GM19193 (cell line): ENCODE data around the gene ROCK2.

Experiments
- POLR2A ChIP-seq: IDR thresholded peaks from 4 replicates; pipeline ENCODE4 v1.6.1; 2011; ENCODE audit not compliant: insufficient read depth, insufficient read length; ENCODE audit errors: extremely low read depth

The ROCK2 gene

GRCh38 chr2:11336189-11336588 is 8.2 kb downstream of the ROCK2 start:
- TF ChIP-seq POLR2A: no peak

GRCh38 chr2:11333427-11334183 is 10.8 kb downstream of the ROCK2 start:
- TF ChIP-seq POLR2A: no peak

- TF ChIP-seq POLR2A: no peak
Observed at GRCh38 chr2:11332596-11332995, 11.8 kb downstream of the ROCK2 start.

DNA sequence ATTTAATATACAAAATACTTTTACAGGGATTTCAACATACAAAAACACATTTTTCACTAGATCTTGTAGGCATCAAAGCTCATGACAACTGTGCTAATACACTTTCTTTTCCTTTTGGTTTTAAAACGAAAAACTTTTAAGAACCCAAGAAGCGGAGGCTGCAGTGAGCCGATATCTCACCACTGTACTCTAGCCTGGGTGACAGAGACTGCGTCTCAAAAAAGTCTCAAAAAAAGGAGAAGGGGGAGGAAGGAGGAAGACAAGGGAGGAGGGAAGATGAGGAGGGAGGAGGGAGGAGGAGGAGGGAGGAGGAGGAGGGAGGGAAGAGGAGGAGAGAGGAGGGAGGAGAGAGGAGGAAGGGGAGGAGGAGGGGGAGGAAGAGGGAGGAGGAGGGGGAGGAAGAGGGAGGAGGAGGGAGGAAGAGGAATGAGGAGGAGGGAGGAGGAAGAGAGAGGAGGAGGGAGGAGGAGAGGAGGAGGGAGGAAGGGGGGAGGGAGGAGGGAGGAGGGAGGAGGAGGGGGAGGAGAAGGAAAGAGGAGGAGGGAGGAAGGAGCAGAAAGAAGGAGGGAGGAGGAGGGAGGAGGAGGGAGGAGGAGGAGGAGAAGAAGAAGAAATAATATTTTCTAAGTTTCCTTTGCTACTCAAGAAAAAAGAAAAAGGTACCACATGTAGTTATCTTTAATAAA is 13.8 kb downstream of the ROCK2 start:
- no peak for TF ChIP-seq POLR2A

DNA sequence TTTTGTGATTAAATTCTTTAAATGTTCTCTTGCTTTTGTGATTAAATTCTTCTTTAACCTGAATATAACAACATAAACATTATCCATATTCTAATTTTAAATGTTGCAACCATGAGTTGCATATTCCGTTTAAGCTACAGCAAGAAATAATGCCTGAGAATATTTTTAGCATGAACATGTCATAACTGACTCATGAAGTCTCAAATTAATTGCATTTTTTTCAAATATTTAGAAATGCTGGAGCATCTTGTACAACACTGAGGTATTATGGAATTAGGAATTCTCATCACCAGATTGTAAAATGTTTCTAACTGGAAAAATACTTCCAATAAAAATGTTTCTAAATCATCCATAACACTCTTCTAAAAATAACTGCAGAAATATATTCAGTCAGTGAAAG is 14.7 kb downstream of the ROCK2 start:
- no peak for TF ChIP-seq POLR2A

DNA sequence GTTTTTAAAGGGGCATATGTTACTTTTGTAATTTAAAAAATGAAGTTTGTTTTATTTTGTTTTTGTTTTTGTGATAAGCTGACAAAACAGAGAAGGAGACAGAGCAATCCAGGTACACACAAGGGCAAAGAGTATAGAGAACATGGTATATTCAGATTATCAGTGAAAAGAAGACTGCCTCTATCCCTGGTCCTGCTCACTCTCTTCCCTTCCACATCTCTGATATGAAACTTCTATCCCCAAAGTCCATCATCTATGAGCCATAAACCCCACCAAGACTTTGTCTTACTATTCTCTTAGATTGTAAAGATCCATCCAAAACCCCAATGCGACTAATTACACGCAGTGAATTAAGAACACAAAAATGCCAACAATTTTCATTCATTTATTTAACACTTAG is 16.6 kb downstream of the ROCK2 start:
- TF ChIP-seq POLR2A: no peak

GRCh38 chr2:11326677-11327211 is 17.7 kb downstream of the ROCK2 start:
- no peak for TF ChIP-seq POLR2A

DNA sequence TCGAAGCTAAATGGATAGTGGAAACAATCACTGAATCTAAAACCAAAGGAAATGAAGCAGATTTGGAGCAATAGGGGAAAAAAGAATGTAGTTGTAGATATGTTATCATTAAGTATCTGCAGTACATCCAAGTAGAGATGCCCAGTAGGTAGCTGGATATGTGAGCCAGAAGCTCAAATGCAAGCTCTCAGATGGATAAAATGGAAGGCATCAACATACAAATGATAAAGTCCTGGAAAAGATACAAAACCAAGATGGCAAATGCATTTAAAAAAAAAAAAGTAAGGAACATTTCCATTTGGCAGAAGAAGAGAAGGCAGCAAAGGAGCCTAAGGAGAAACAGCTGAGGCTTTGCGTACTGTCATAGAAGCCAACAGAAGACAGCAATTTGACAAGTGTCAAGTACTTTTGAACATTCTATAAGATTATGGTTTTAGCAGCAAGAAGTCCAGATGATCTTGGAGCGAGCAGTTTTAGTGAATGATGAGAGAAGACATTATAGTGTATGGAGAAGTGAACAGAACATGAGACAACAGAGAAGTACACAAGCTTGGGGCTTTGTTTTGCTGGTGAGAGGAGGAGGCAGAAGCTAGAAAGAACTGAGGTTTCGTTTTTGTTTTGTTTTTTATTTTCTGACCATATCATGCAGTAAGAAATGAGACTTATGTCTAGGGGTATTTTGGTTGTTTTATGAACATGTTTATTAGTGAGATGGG is 18.3 kb downstream of the ROCK2 start:
- TF ChIP-seq POLR2A: no peak

- no peak for TF ChIP-seq POLR2A
Observed at GRCh38 chr2:11321847-11322246, 22.6 kb downstream of the ROCK2 start.

DNA sequence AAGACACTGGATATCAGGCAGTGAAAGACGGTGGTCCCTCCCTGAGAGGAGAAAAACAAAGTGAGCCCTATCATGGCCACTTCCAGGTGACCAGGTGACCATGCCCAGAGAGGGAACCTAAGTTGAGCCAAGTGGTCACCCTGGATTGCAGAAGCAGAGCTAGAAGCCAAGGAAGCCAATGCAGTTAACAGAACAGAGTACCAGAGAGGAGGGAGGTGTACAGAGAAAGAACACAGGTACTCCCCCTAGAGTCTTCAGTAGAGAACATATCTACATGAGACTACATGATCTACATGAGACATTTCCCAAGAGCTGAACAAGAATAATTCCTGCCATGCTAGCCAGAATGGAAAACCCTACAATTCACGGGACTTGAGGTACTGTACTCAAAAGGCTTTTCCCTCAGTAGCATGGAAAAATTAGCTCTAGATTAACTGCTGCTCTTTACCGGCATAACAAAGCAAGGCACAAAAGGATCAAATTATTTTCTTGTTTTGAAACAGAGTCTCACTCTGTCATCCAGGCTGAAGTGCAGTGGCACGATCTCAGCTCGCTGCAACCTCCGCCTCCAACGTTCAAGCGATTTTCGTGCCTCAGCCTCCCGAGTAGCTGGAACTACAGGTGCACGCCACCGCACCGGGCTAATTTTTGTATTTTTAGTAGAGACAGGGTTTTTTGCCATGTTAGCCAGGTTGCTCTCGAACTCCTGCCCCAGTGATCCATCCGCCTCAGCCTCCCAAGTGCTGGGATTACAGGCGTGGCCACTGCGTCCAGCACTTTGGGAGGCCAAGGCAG is 23.5 kb downstream of the ROCK2 start:
- no peak for TF ChIP-seq POLR2A

- TF ChIP-seq POLR2A: no peak
Observed at GRCh38 chr2:11319939-11320338, 24.5 kb downstream of the ROCK2 start.

GRCh38 chr2:11315074-11315705 is 29.2 kb downstream of the ROCK2 start:
- TF ChIP-seq POLR2A: no peak

DNA sequence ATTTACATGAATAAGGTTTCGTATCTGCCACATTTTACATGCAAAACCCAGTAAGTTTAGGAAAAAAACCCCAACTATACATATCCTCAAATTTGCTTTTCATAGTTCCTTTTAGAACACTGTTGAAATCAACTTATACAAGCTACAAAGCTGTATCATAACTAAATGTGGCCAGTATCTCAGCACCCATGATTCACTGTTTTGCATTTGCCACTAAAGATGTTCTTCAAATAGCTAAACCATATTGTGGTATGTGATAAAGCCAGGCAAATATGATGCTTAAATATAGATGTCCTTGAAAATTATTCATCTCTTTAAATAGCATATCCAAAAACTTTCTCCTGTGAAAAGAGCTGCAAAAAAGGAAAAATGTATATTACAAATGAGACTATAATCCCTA is 29.9 kb downstream of the ROCK2 start:
- TF ChIP-seq POLR2A: no peak

DNA sequence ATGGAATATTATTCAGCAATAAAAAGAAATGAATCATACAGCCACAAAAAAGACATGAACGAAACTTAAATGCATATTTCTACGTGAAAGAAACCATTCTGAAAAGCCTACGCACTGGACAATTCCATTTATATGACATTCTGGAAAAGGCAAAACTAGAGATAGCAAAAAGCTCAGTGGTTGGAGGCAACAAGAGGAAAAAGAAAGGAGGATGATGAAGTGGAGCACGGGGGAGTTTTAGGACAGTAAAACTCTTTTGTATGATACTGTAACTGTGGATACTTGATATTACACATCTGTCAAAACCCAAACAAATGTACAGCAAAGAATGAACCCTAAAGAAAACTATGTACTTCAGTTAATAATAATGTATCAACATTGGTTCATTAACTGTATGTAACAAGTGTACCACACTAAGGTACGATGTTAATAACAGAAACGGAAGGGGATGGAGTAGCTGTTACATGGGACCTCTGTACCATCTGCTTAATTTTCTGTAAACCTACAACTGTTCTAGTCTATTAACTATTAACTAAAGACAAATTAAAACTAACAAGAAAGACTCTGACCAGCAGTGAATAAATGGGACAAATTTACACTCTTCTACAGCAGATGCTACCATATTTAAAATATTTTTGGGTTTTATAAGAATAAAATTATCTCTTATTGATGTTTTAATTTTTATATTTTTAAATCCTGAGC is 31.5 kb downstream of the ROCK2 start:
- TF ChIP-seq POLR2A: no peak
